GM12878 (cell line): ENCODE results near the gene TBC1D25. TPM values are rescaled to one million over a fixed set of nuclear protein-coding genes. Genes with fewer than 3 reads are reported as not detected.
"Not testable (repeated sequence)": the region's sequence is repeated elsewhere in the genome, so short reads cannot be mapped to it uniquely, and the experiment has no call there.

Source experiments
- ATAC-seq: fragments of 200-7000 bp; cut with Tn5 transposase; 3 replicates; pipeline ENCODE4 v1.9.1; 2020; ENCODE audit warnings: mild to moderate bottlenecking, moderate library complexity
- BruUV-seq: library from RNA; stranded (reverse); fragments of 400-500 nt; replicated peaks from 2 replicates; lab custom pipeline; 2021; lab: Mats Ljungman, UMichigan
- CTCF ChIA-PET: fragments of 300-600 bp; sonication (Branson Sonifier 250); formaldehyde crosslinking; extraction: SDS; loops from one replicate; lab custom pipeline; 2021; ENCODE audit warnings: inconsistent platforms; lab: Yijun Ruan, JAX
- POLR2A ChIA-PET: fragments of 350-600 bp; formaldehyde crosslinking; extraction: SDS; loops from one replicate; lab custom pipeline; 2021; ENCODE audit warnings: inconsistent platforms; lab: Charles Lee
- RAD21 ChIA-PET: fragments of 300-600 bp; sonication (Branson Sonifier 250); formaldehyde crosslinking; loops from one replicate; lab custom pipeline; 2023; ENCODE audit warnings: antibody characterized with exemption; ENCODE audit not compliant: unreplicated experiment; lab: Charles Lee
- SMC1A ChIA-PET: fragments of 300-600 bp; sonication (Branson Sonifier 250); formaldehyde crosslinking; loops from one replicate; lab custom pipeline; 2023; ENCODE audit not compliant: unreplicated experiment, uncharacterized antibody; lab: Charles Lee
- DNase-seq: peaks from one replicate; pipeline ENCODE4 v3.0.0-alpha.2; 2011; ENCODE audit warnings: low read depth, low spot score
- FAIRE-seq: peaks from 3 replicates; lab custom pipeline; 2011; peaks lifted over from hg19 to GRCh38; lab: Jason Lieb, UNC
- H2AFZ ChIP-seq: 2 replicates; pipeline ENCODE4 v1.6.0; 2011; ENCODE audit warnings: low read depth, low read length, control low read depth; ENCODE audit not compliant: control insufficient read depth
- H3K27ac ChIP-seq: 2 replicates; pipeline ENCODE4 v1.5.1; 2011; ENCODE audit warnings: control low read depth; ENCODE audit not compliant: control insufficient read depth, insufficient read depth
- H3K27me3 ChIP-seq, 2 experiments: replicated peaks in 1 of 2; 2 replicates each; pipeline versions ENCODE4 v1.6.0 to v1.6.1; 2011; ENCODE audit warnings: low read length in 1 of 2; ENCODE audit not compliant: control insufficient read depth in 2 of 2, insufficient read depth in 2 of 2
- H3K36me3 ChIP-seq, 2 experiments: 2 replicates each; pipeline ENCODE4 v1.5.1; 2011; ENCODE audit warnings: low read length in 1 of 2; ENCODE audit not compliant: control insufficient read depth in 2 of 2, insufficient read depth in 2 of 2
- H3K4me1 ChIP-seq: 2 replicates; pipeline ENCODE4 v1.6.1; 2011; ENCODE audit warnings: mild to moderate bottlenecking, low read length, moderate library complexity, mixed read lengths; ENCODE audit not compliant: control insufficient read depth, insufficient read depth
- H3K4me2 ChIP-seq: 2 replicates; pipeline ENCODE4 v1.6.0; 2011; ENCODE audit warnings: control low read depth; ENCODE audit not compliant: control insufficient read depth, insufficient read depth
- H3K4me3 ChIP-seq: fragments of 200-600 bp; sonication (generic); 2 replicates; pipeline ENCODE4 v1.5.1; 2016
- H3K79me2 ChIP-seq: 2 replicates; pipeline ENCODE4 v1.6.0; 2011; ENCODE audit warnings: low read length; ENCODE audit not compliant: control insufficient read depth, insufficient read depth
- H3K9ac ChIP-seq: 2 replicates; pipeline ENCODE4 v1.8.0; 2011; ENCODE audit warnings: low read length, control low read depth, mixed read lengths; ENCODE audit not compliant: control insufficient read depth, insufficient read depth
- H3K9me3 ChIP-seq: replicated peaks from 3 replicates; pipeline ENCODE4 v1.5.1; 2011; ENCODE audit warnings: mild to moderate bottlenecking, low read length; ENCODE audit not compliant: control insufficient read depth, insufficient read depth
- H4K20me1 ChIP-seq: 2 replicates; pipeline ENCODE4 v1.6.0; 2011; ENCODE audit not compliant: control insufficient read depth, insufficient read depth
- CHD1 ChIP-seq: IDR thresholded peaks from 2 replicates; pipeline ENCODE4 v1.6.1; 2012; ENCODE audit warnings: low read depth, low read length, improper control_type of control experiment
- WGBS: methylation state at CpG from one replicate; pipeline ENCODE4 v1.1.6; 2016; ENCODE audit warnings: low lambda C conversion rate; ENCODE audit not compliant: insufficient replicate concordance, insufficient coverage; ENCODE audit errors: missing lambda C conversion rate; 5-methylcytosine and 5-hydroxymethylcytosine counted together
- in situ Hi-C: fragments of 300-500 bp; cut with MboI; formaldehyde crosslinking; loops from 9 replicates; pipeline ENCODE4 v1.14.3; 2018; ENCODE audit warnings: mixed read lengths
- intact Hi-C: fragments of 100-400 bp; cut with micrococcal nuclease; formaldehyde crosslinking; loops from one replicate; pipeline ENCODE4 v1.14.2; 2022; ENCODE audit not compliant: unreplicated experiment
- polyA plus RNA-seq, 11 experiments: library from polyadenylated mRNA; depleted of rRNA in 4 of 11; unstranded in 6 of 11; stranded (reverse) in 5 of 11; fragments of >200 nt; fragmentation: Nextera tagmentation in 4 of 11; fragmentation: Illumina TruSeq in 1 of 11; extraction: Ambion mirVana in 4 of 11; extraction: Trizol in 1 of 11; gene quantifications; 1 replicate in 1 of 11; 2 replicates in 10 of 11; pipeline versions ENCODE4 v1.2.1 to v1.2.3, GENCODE V29; 2011 to 2016; ENCODE audit warnings: inconsistent platforms in 2 of 11, missing spikeins in 2 of 11, low read depth in 1 of 11
- total RNA-seq, 4 experiments: library from RNA; depleted of rRNA in 3 of 4; stranded (reverse); fragments of >200 nt in 3 of 4; fragmentation: Illumina TruSeq in 1 of 4; extraction: Trizol in 1 of 4; gene quantifications; 2 replicates each; pipeline versions ENCODE4 v1.2.1 to v1.2.3, GENCODE V29; 2013 to 2021
- TF ChIP-seq, protein P1 (sequence below): fragments of 450-650 bp; IDR thresholded peaks from 2 replicates; pipeline ENCODE4 v1.6.1; 2018; ENCODE audit warnings: mild to moderate bottlenecking, low read depth, moderate library complexity; ENCODE audit not compliant: partially characterized antibody

Gene TBC1D25
- total and polyA plus RNA-seq, 10 of the 15 experiments (the other 5 are each of a cell fraction or from before 2014, with no cell fraction given) = 0.79 to 17.3 (median 10.0) TPM

DNA sequence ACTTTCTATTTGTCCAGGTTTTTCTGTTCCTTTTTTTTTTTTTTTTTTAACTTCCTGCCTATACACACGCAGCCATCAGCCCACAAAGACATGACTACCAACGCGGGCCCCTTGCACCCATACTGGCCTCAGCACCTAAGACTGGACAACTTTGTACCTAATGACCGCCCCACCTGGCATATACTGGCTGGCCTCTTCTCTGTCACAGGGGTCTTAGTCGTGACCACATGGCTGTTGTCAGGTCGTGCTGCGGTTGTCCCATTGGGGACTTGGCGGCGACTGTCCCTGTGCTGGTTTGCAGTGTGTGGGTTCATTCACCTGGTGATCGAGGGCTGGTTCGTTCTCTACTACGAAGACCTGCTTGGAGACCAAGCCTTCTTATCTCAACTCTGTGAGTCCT is 15.8 kb upstream of the TBC1D25 start (continued):
- no peak for TF ChIP-seq CHD1
- TF ChIP-seq, protein P1, sequence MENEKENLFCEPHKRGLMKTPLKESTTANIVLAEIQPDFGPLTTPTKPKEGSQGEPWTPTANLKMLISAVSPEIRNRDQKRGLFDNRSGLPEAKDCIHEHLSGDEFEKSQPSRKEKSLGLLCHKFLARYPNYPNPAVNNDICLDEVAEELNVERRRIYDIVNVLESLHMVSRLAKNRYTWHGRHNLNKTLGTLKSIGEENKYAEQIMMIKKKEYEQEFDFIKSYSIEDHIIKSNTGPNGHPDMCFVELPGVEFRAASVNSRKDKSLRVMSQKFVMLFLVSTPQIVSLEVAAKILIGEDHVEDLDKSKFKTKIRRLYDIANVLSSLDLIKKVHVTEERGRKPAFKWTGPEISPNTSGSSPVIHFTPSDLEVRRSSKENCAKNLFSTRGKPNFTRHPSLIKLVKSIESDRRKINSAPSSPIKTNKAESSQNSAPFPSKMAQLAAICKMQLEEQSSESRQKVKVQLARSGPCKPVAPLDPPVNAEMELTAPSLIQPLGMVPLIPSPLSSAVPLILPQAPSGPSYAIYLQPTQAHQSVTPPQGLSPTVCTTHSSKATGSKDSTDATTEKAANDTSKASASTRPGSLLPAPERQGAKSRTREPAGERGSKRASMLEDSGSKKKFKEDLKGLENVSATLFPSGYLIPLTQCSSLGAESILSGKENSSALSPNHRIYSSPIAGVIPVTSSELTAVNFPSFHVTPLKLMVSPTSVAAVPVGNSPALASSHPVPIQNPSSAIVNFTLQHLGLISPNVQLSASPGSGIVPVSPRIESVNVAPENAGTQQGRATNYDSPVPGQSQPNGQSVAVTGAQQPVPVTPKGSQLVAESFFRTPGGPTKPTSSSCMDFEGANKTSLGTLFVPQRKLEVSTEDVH = no peak

DNA sequence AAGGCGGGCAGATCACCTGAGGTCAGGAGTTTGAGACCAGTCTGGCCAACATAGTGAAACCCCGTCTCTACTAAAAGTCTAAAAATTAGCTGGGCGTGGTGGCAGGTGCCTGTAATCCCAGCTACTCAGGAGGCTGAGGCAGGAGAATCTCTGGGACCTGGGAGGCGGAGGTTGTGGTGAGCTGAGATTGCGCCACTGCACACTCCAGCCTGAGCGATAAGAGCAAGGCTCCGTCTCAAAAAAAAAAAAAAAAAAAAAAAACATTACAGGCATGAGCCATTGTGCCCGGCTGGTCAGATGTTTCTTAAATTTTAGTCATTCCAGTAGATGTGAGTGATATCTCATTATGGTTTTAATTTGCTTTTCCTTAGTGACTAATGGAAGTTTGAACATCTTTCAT is 13.7 kb upstream of the TBC1D25 start:
- H3K36me3 ChIP-seq, H3K4me1 ChIP-seq, H3K9ac ChIP-seq, RAD21 ChIA-PET, H3K27ac ChIP-seq, intact Hi-C loops, BruUV-seq, H3K4me3 ChIP-seq, H2AFZ ChIP-seq, H3K27me3 ChIP-seq, CTCF ChIA-PET, ATAC-seq, SMC1A ChIA-PET, H4K20me1 ChIP-seq, in situ Hi-C loops, FAIRE-seq, H3K4me2 ChIP-seq, DNase-seq, H3K9me3 ChIP-seq: not testable (repeated sequence)
- H3K79me2 ChIP-seq = peaks cover 19% of the 10 kb centered on the region
- POLR2A ChIA-PET = interaction anchor here (0.7 to 2.0 kb wide), 2 partner anchors 13 to 244 kb away, joined by 4 to 5 read pairs; partner anchors contain the start of gene TBC1D25
- 56% methylated on average over 5 of the region's 8 CpGs for WGBS
